Measurements from ENCODE around the gene PDE11A.

DNA sequence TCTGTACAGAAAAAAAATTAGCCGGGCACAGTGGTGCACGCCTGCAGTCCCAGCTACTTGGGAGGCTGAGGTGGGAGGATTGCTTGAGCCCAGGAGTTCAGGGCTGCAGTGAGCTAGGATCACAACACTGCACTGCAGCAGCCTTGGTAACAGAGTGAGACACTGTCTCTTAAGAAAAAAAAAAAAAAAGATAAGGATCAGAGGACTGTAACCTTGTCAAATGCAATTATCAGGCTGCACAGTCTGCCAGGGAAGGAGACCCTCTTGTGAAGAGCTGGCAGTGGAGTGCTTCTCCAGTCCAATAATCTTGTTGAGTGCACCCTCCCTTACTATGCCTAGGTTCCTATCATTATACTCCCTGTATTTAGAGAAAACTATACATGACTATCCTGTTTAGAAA lies 330.7 kb downstream of the PDE11A start:
- TF ChIP-seq, protein P1, sequence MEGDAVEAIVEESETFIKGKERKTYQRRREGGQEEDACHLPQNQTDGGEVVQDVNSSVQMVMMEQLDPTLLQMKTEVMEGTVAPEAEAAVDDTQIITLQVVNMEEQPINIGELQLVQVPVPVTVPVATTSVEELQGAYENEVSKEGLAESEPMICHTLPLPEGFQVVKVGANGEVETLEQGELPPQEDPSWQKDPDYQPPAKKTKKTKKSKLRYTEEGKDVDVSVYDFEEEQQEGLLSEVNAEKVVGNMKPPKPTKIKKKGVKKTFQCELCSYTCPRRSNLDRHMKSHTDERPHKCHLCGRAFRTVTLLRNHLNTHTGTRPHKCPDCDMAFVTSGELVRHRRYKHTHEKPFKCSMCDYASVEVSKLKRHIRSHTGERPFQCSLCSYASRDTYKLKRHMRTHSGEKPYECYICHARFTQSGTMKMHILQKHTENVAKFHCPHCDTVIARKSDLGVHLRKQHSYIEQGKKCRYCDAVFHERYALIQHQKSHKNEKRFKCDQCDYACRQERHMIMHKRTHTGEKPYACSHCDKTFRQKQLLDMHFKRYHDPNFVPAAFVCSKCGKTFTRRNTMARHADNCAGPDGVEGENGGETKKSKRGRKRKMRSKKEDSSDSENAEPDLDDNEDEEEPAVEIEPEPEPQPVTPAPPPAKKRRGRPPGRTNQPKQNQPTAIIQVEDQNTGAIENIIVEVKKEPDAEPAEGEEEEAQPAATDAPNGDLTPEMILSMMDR (IDR thresholded peaks at IDR 0.05) = no peak
- no peak for TF ChIP-seq POLR2A (IDR thresholded peaks at IDR 0.05)
